ENCODE measurements around the gene OSBP2. TPM values are rescaled to one million over a fixed set of nuclear protein-coding genes. Genes with fewer than 3 reads are reported as not detected.

The OSBP2 gene
- total and polyA plus RNA-seq, 2 experiments from 2014 or later = 2.1 to 2.9 TPM

- no peaks in the 10 kb centered on the region for H3K79me2 ChIP-seq (replicated peaks; ENCODE audit: insufficient read depth)
- H3K9me2 ChIP-seq (ENCODE audit: insufficient read depth) = no peaks in the 10 kb centered on the region
- no peaks in the 10 kb centered on the region for H3K27me3 ChIP-seq (ENCODE audit: insufficient read depth)
- Mint-ChIP-seq H3K27me3 (ENCODE audit: insufficient read depth, low read depth, poor library complexity) (no peaks in the 10 kb centered on the region), H3K27ac (no peak overlapping the region), H3K4me1 (peaks cover 2% of the 10 kb centered on the region; the same call in 1 of the 3 replicates), H3K9me3 (no peaks in the 10 kb centered on the region), H3K4me3 (no peak overlapping the region), H3K36me3 (ENCODE audit: low read depth) (no peaks in the 10 kb centered on the region)
- no peak overlapping the region for H3K4me3 ChIP-seq
- no peaks in the 10 kb centered on the region for H3K36me3 ChIP-seq (ENCODE audit: insufficient read depth)
- no peak overlapping the region for H3K27ac ChIP-seq (ENCODE audit: low read depth)
- H3F3A ChIP-seq (replicated peaks; ENCODE audit: low read depth) = no peaks in the 10 kb centered on the region
- DNase-seq (ENCODE audit: low spot score) (no peak), ATAC-seq (no peak)
- H3K4me2 ChIP-seq = no peak overlapping the region
- H3K4me1 ChIP-seq (ENCODE audit: insufficient read depth) = 0 out of 2 replicates have a peak, but pooled peaks cover 3% of the 10 kb centered on the region
- TF ChIP-seq EZH2 (IDR thresholded peaks at IDR 0.05; ENCODE audit: low read depth, unreplicated experiment) = no peak
- no peak for TF ChIP-seq ETS1 (IDR thresholded peaks at IDR 0.05)
- no peak for TF ChIP-seq CTCF (conservative IDR thresholded peaks at IDR 0.05; ENCODE audit: low read depth in 2 of 2)
- TF ChIP-seq EZH2phosphoT487 (IDR thresholded peaks at IDR 0.05; ENCODE audit: unreplicated experiment) = no peak
- TF ChIP-seq CREB1 (CRISPR knock-in tag; IDR thresholded peaks at IDR 0.05; ENCODE audit: low read depth) = no peak
- no peak for TF ChIP-seq JUNB (IDR thresholded peaks at IDR 0.05; ENCODE audit: unreplicated experiment)
- no peaks in the 10 kb centered on the region for H4K20me1 ChIP-seq (replicated peaks; ENCODE audit: insufficient read depth)
- H2AFZ ChIP-seq = no peak overlapping the region
Observed at GRCh38 chr22:30865656-30866055, 171.0 kb downstream of the OSBP2 start.

GRCh38 chr22:30866216-30866615 is 171.5 kb downstream of the OSBP2 start:
- Mint-ChIP-seq H3K27me3 (ENCODE audit: insufficient read depth, low read depth, poor library complexity) (no peaks in the 10 kb centered on the region), H3K27ac (no peak overlapping the region), H3K4me1 (peaks cover 2% of the 10 kb centered on the region; the same call in 1 of the 3 replicates), H3K9me3 (no peaks in the 10 kb centered on the region), H3K36me3 (ENCODE audit: low read depth) (no peaks in the 10 kb centered on the region), H3K4me3 (no peak overlapping the region)
- ATAC-seq (no peak), DNase-seq (ENCODE audit: low spot score) (no peak)
- no peaks in the 10 kb centered on the region for H4K20me1 ChIP-seq (replicated peaks; ENCODE audit: insufficient read depth)
- H3K4me2 ChIP-seq = no peak overlapping the region
- no peaks in the 10 kb centered on the region for H3K36me3 ChIP-seq (ENCODE audit: insufficient read depth)
- no peak overlapping the region for H3K4me3 ChIP-seq
- 0 out of 2 replicates have a peak, but pooled peaks cover 3% of the 10 kb centered on the region for H3K4me1 ChIP-seq (ENCODE audit: insufficient read depth)
- no peaks in the 10 kb centered on the region for H3K79me2 ChIP-seq (replicated peaks; ENCODE audit: insufficient read depth)
- no peak overlapping the region for H3K27ac ChIP-seq (ENCODE audit: low read depth)
- no peak overlapping the region for H2AFZ ChIP-seq
- H3F3A ChIP-seq (replicated peaks; ENCODE audit: low read depth) = no peaks in the 10 kb centered on the region
- no peaks in the 10 kb centered on the region for H3K9me2 ChIP-seq (ENCODE audit: insufficient read depth)
- no peaks in the 10 kb centered on the region for H3K27me3 ChIP-seq (ENCODE audit: insufficient read depth)
- TF ChIP-seq ZNF114 (CRISPR knock-in tag; IDR thresholded peaks at IDR 0.05) = no peak
- no peak for TF ChIP-seq REST (IDR thresholded peaks at IDR 0.05; ENCODE audit: unreplicated experiment)
- no peak for TF ChIP-seq CTCF (conservative IDR thresholded peaks at IDR 0.05; ENCODE audit: low read depth in 2 of 2)
- no peak for TF ChIP-seq ZNF331 (CRISPR knock-in tag; IDR thresholded peaks at IDR 0.05; ENCODE audit: low read depth)
- no peak for TF ChIP-seq JUNB (IDR thresholded peaks at IDR 0.05; ENCODE audit: unreplicated experiment)
- no peak for TF ChIP-seq POLR2AphosphoS5 (IDR thresholded peaks at IDR 0.05; ENCODE audit: low read depth)
- no peak for TF ChIP-seq STAT1 (IDR thresholded peaks at IDR 0.05; ENCODE audit: unreplicated experiment)
- TF ChIP-seq EZH2 (IDR thresholded peaks at IDR 0.05; ENCODE audit: low read depth, unreplicated experiment) = no peak
- TF ChIP-seq ETS1 (IDR thresholded peaks at IDR 0.05) = no peak
